HFFc6 (cell line): ENCODE results near the gene MDGA2. TPM values are rescaled to one million over a fixed set of nuclear protein-coding genes. Genes with fewer than 3 reads are reported as not detected.

Source experiments
- DNase-seq: peaks from one replicate; pipeline ENCODE4 v3.0.0-alpha.2; 2018
- H3K27ac Mint-ChIP-seq: 2 replicates; pipeline ENCODE4 v1.8.0; 2020; ENCODE audit warnings: mild to moderate bottlenecking, mixed read lengths
- H3K27me3 Mint-ChIP-seq: 2 replicates; pipeline ENCODE4 v1.8.0; 2021; ENCODE audit warnings: mild to moderate bottlenecking, moderate library complexity, mixed read lengths; ENCODE audit not compliant: insufficient read depth
- H3K36me3 Mint-ChIP-seq: 2 replicates; pipeline ENCODE4 v1.8.0; 2021; ENCODE audit warnings: low read depth, mixed read lengths
- H3K4me1 Mint-ChIP-seq: 2 replicates; pipeline ENCODE4 v1.8.0; 2020; ENCODE audit warnings: low read depth, mixed read lengths
- H3K4me3 Mint-ChIP-seq: 2 replicates; pipeline ENCODE4 v1.8.0; 2020; ENCODE audit warnings: mild to moderate bottlenecking, moderate library complexity, mixed read lengths
- H3K9me3 Mint-ChIP-seq: 2 replicates; pipeline ENCODE4 v1.8.0; 2020; ENCODE audit warnings: mild to moderate bottlenecking, mixed read lengths
- CTCF ChIP-seq: fragments of 200-600 bp; sonication (generic); IDR thresholded peaks from 2 replicates; pipeline ENCODE4 v1.5.0; 2021; ENCODE audit warnings: antibody characterized with exemption, mild to moderate bottlenecking
- total RNA-seq, 6 experiments: library from RNA; stranded (reverse); fragmentation: NEBNext Ultra II Directional; extraction: Animal tissue kit (Norgen Biotek cat#: 25700); gene quantifications; 2 replicates in 1 of 6; 3 replicates in 5 of 6; pipeline ENCODE4 v1.2.3, GENCODE V29; 2021

The MDGA2 gene
- total RNA-seq, 6 experiments from 2014 or later, result not detected

GRCh38 chr14:47705683-47706082 lies 30.3 kb upstream of the MDGA2 start:
- DNase-seq, result no peak
- Mint-ChIP-seq H3K36me3 (no peaks in the 10 kb centered on the region), H3K4me3 (no peak overlapping the region), H3K27me3 (no peaks in the 10 kb centered on the region), H3K27ac (no peak overlapping the region), H3K9me3 (peaks cover 34% of the 10 kb centered on the region), H3K4me1 (no peaks in the 10 kb centered on the region)
- no peak for TF ChIP-seq CTCF

DNA sequence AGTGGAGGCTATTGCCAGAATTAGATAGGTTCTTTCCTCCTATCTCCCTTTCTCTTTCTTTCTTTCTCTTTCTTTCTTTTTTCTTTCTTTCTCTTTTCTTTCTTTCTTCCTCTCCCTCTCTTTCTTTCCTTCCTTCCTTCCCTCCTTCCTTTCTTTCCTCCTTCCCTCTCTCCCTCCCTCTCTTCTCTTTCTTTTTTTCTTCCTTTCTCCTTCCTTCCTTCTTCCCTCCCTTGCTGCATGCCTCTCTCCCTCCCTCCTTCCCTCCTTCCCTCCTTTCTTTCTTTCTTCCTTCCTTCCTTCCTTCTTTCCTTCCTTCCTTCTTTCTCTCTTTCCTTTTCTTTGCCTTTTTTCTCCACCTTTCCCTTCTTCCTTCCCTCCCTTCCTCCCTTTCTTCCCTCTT lies 16.4 kb upstream of the MDGA2 start:
- Mint-ChIP-seq H3K27me3 (no peaks in the 10 kb centered on the region), H3K36me3 (no peaks in the 10 kb centered on the region), H3K27ac (no peak overlapping the region), H3K4me1 (no peaks in the 10 kb centered on the region), H3K4me3 (no peak overlapping the region), H3K9me3 (peaks cover 33% of the 10 kb centered on the region)
- TF ChIP-seq CTCF, result no peak
- no peak for DNase-seq

- H3K4me1 Mint-ChIP-seq, result no peaks in the 10 kb centered on the region
- H3K9me3 Mint-ChIP-seq, result peaks cover 27% of the 10 kb centered on the region
- no peak overlapping the region for H3K4me3 Mint-ChIP-seq
- no peaks in the 10 kb centered on the region; the same call in 1 of the 2 replicates for H3K27me3 Mint-ChIP-seq
- no peak for DNase-seq
- no peak overlapping the region for H3K27ac Mint-ChIP-seq
- H3K36me3 Mint-ChIP-seq, result no peaks in the 10 kb centered on the region
- no peak for TF ChIP-seq CTCF
These were observed 3.6 kb upstream of the MDGA2 start for GRCh38 chr14:47678993-47679392.

GRCh38 chr14:47678157-47678556 lies 2.8 kb upstream of the MDGA2 start:
- H3K4me1 Mint-ChIP-seq, result no peaks in the 10 kb centered on the region
- DNase-seq, result no peak
- H3K36me3 Mint-ChIP-seq, result no peaks in the 10 kb centered on the region
- peaks cover 24% of the 10 kb centered on the region for H3K9me3 Mint-ChIP-seq
- no peak for TF ChIP-seq CTCF
- no peak overlapping the region for H3K4me3 Mint-ChIP-seq
- no peaks in the 10 kb centered on the region; the same call in none of the 2 replicates for H3K27me3 Mint-ChIP-seq
- H3K27ac Mint-ChIP-seq, result no peak overlapping the region

- Mint-ChIP-seq H3K27ac (no peak overlapping the region), H3K27me3 (no peaks in the 10 kb centered on the region; the same call in none of the 2 replicates), H3K4me3 (no peak overlapping the region), H3K36me3 (no peaks in the 10 kb centered on the region), H3K9me3 (peaks cover 16% of the 10 kb centered on the region), H3K4me1 (no peaks in the 10 kb centered on the region)
- DNase-seq, result no peak
- TF ChIP-seq CTCF, result no peak
These were observed 861 bp upstream of the MDGA2 start for GRCh38 chr14:47676315-47676617.
